Esophagus muscularis mucosa (tissue), 4 donors: ENCODE results near the gene HCFC1R1. TPM values are rescaled to one million over a fixed set of nuclear protein-coding genes. Genes with fewer than 3 reads are reported as not detected.

Experiments used
- DNase-seq: peaks from one replicate; pipeline ENCODE4 v3.0.0-alpha.2; 2017; ENCODE audit errors: extremely low spot score
- H3K27ac ChIP-seq, 4 donors: fragments of 200-600 bp; sonication (generic); replicated peaks in 1 of 4; 1 replicate in 3 of 4; 2 replicates in 1 of 4; pipeline ENCODE4 v1.5.1; 2016 to 2019; ENCODE audit warnings: mild to moderate bottlenecking in 1 of 4
- H3K27me3 ChIP-seq, 4 donors: fragments of 200-600 bp; sonication (generic); one replicate each; pipeline versions ENCODE4 v1.5.1 to v1.6.0; 2016 to 2019
- H3K36me3 ChIP-seq, 4 donors: fragments of 200-600 bp; sonication (generic); one replicate each; pipeline ENCODE4 v1.5.1; 2016 to 2019
- H3K4me1 ChIP-seq, 4 donors: fragments of 200-600 bp; sonication (generic); one replicate each; pipeline ENCODE4 v1.5.1; 2016 to 2019
- H3K4me3 ChIP-seq, 4 donors: fragments of 200-600 bp; sonication (generic); 1 replicate in 2 of 4; 2 replicates in 2 of 4; pipeline ENCODE4 v1.5.1; 2016 to 2019; ENCODE audit warnings: mild to moderate bottlenecking in 4 of 4, moderate library complexity in 1 of 4
- H3K9me3 ChIP-seq, 4 donors: fragments of 200-600 bp; sonication (generic); 1 replicate in 3 of 4; 2 replicates in 1 of 4; pipeline ENCODE4 v1.5.1; 2016 to 2019
- CTCF ChIP-seq, 3 experiments: fragments of 200-600 bp in 2 of 3; fragments of 450-650 bp in 1 of 3; sonication (generic) in 2 of 3; IDR thresholded peaks; one replicate each; pipeline ENCODE4 v1.5.1; 2017 to 2019; ENCODE audit warnings: antibody characterized with exemption in 3 of 3, mild to moderate bottlenecking in 2 of 3, moderate library complexity in 1 of 3
- EP300 ChIP-seq: sonication (generic); formaldehyde crosslinking; IDR thresholded peaks from one replicate; pipeline ENCODE4 v1.6.1; 2017; ENCODE audit warnings: antibody characterized with exemption
- POLR2A ChIP-seq: fragments of 450-650 bp; IDR thresholded peaks from one replicate; pipeline ENCODE4 v1.6.1; 2017; ENCODE audit warnings: antibody characterized with exemption, moderate library complexity, mild to moderate bottlenecking, low read depth
- POLR2AphosphoS5 ChIP-seq, 2 donors: sonication (generic); formaldehyde crosslinking; IDR thresholded peaks; one replicate each; pipeline ENCODE4 v1.6.1; 2017; ENCODE audit warnings: antibody characterized with exemption in 2 of 2
- WGBS: methylation state at CpG from one replicate; pipeline ENCODE4 v1.1.5; 2018; 5-methylcytosine and 5-hydroxymethylcytosine counted together
- intact Hi-C: fragments of 100-400 bp; cut with DNase I; formaldehyde crosslinking; loops from one replicate; pipeline ENCODE4 v1.15.1; 2023
- total RNA-seq, 4 donors: library from RNA; depleted of rRNA; stranded (reverse); fragments of >200 nt; gene quantifications; one replicate each; pipeline versions ENCODE4 v1.1.0 to v1.2.1, GENCODE V29; 2016

Gene HCFC1R1
- total RNA-seq, 4 donors from 2014 or later, result 28.8 to 134 (median 72.2) TPM

DNA sequence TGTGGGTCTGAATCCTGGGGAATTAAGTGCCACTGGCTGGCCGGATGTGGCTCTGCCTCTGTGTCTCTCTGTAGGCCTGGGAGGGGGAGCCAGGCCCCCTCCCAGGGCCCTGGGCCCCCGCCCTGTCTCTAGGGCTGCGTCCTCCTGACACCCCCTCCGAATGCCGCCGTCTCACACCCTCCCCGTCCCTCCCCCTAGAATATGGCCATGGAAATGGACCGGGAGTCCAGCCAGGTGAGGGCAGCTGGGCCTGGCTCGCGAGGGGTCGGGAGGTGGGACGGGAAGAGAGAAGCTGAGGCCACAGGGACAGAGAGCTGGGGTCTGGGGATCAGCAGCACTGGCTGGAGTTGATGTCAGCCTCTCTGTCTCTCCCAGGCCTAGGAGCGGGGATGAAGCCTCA is 27.4 kb downstream of the HCFC1R1 start:
- 71% methylated on average over 9 of the region's 13 CpGs for WGBS

DNA sequence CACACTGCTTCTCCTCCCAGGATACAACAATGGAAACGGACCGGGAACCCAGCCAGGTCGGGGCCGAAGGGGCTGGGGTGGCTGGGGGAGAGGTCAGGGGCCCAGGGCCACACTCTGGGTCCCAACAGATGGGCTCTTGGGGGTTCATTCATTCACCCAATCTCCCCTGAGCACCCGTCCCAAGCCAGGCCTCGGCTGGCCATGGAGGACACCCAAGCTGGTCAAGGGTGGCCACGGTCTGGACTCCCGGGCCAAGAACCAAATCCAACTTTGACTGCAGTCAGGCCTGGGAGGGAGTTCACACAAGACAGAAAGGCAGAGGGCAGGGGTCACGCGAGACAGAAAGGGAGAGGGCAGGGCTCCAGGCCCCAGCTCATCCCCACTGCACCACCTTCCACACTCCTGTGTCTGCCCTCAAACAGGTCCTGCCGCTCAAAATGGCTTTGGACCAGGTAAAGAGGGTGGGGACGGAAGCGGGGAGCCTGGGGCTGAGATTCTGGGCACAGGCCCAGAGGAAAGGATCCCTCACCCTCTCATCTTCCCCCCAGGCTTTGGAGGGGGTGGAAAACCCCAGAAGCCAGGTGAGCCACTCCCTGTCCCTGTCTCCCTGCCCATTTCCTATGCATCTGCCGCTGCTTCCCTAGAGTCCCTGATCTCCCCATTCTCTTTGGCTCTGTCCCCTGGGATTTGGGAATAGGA is 31.2 kb downstream of the HCFC1R1 start:
- Histone ChIP-seq H3K27me3 (peaks cover 0 to 54% (median 0%) of the 10 kb centered on the region in 4 donors), H3K4me3 (no peak overlapping the region), H3K4me1 (no peaks in the 10 kb centered on the region), H3K36me3 (no peaks in the 10 kb centered on the region), H3K9me3 (no peaks in the 10 kb centered on the region), H3K27ac (no peak overlapping the region)
- no peak for DNase-seq
- WGBS, result 90% methylated on average over 12 of the region's 14 CpGs
- intact Hi-C loops, result no loop called here
- TF ChIP-seq CTCF (IDR thresholded peaks at IDR 0.05) (no peak), EP300 (no peak), POLR2A (no peak), POLR2AphosphoS5 (IDR thresholded peaks at IDR 0.05) (no peak)

More for the DNA sequence above, 27.4 kb downstream of the HCFC1R1 start:
- H3K9me3 ChIP-seq, result no peaks in the 10 kb centered on the region
- DNase-seq, result no peak
- H3K27ac ChIP-seq, result no peak overlapping the region
- TF ChIP-seq POLR2AphosphoS5 (IDR thresholded peaks at IDR 0.05) (no peak), POLR2A (no peak), CTCF (IDR thresholded peaks at IDR 0.05) (no peak), EP300 (no peak)
- intact Hi-C loops, result no loop called here
- H3K27me3 ChIP-seq, result peaks cover 0 to 51% (median 0%) of the 10 kb centered on the region in 4 donors
- no peaks in the 10 kb centered on the region for H3K4me1 ChIP-seq
- no peak overlapping the region for H3K4me3 ChIP-seq
- no peaks in the 10 kb centered on the region for H3K36me3 ChIP-seq

DNA sequence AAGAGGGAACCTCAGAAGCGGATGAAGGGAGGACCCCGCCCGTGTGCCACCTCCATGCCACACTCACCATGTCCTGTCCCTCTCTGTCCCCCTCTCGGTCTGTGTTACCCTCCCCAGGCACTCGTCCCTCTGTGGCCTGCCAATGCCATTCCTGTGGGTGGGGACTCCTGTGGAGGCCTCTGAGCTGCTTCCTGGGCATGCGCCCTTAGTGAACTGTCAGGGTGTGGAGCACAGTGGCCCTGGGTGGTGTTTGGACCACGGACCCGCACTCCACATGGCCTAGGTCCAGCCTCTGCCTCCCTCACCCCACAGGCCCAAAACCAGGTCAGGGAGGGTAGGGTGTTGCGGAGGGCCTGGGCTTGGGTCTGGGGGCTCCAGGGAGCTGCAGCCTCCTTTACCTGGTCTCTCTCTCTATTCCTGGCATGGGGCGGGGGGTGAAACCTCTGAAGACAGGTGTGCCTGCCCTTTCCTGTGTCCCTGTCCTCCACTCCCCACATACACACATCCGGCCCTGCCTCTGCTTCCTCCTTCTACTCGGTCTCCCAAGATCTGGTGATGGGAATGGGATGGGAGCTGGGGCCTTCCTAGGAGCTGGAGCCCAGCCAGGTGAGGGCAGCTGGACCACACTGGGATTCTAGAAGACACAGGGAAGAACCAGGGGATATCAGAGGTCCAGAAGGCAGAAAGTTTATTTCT is 32.0 kb downstream of the HCFC1R1 start:
- WGBS, result 87% methylated on average over 8 of the region's 12 CpGs
- Histone ChIP-seq H3K27me3 (peaks cover 0 to 56% (median 0%) of the 10 kb centered on the region in 4 donors), H3K4me1 (no peaks in the 10 kb centered on the region), H3K9me3 (no peaks in the 10 kb centered on the region), H3K4me3 (no peak overlapping the region), H3K36me3 (no peaks in the 10 kb centered on the region), H3K27ac (no peak overlapping the region)
- intact Hi-C loops, result no loop called here
- TF ChIP-seq CTCF (IDR thresholded peaks at IDR 0.05) (no peak), EP300 (no peak), POLR2AphosphoS5 (IDR thresholded peaks at IDR 0.05) (no peak), POLR2A (no peak)
- DNase-seq, result no peak

GRCh38 chr16:2990891-2991290 is 32.9 kb downstream of the HCFC1R1 start:
- intact Hi-C loops, result no loop called here
- 82% methylated on average over 5 of the region's 10 CpGs for WGBS
- Histone ChIP-seq H3K4me3 (no peak overlapping the region), H3K36me3 (no peaks in the 10 kb centered on the region), H3K4me1 (peaks cover 0 to 4% (median 1%) of the 10 kb centered on the region in 4 donors), H3K27me3 (peaks cover 0 to 49% (median 0%) of the 10 kb centered on the region in 4 donors), H3K9me3 (no peaks in the 10 kb centered on the region), H3K27ac (no peak overlapping the region)
- TF ChIP-seq POLR2A (no peak), CTCF (IDR thresholded peaks at IDR 0.05) (no peak), EP300 (no peak), POLR2AphosphoS5 (IDR thresholded peaks at IDR 0.05) (no peak)
- no peak for DNase-seq
